ENCODE results near the gene HECW1.
"Not testable (repeated sequence)": the region's sequence is repeated elsewhere in the genome, so short reads cannot be mapped to it uniquely, and the experiment has no call there.

The HECW1 gene

GRCh38 chr7:43588477-43589132 is 476.2 kb downstream of the HECW1 start:
- DNase-seq: no peak

- DNase-seq: no peak
Measured at GRCh38 chr7:43589133-43589478, 476.7 kb downstream of the HECW1 start.

GRCh38 chr7:43589728-43590127 is 477.3 kb downstream of the HECW1 start:
- DNase-seq: no peak

- no peak for DNase-seq
Measured at GRCh38 chr7:43590862-43591557, 478.6 kb downstream of the HECW1 start.

- DNase-seq: no peak
Measured at GRCh38 chr7:43591558-43592180, 479.2 kb downstream of the HECW1 start.

GRCh38 chr7:43592326-43592725 is 479.9 kb downstream of the HECW1 start:
- DNase-seq: no peak

- DNase-seq: no peak
Measured at GRCh38 chr7:43593010-43593409, 480.6 kb downstream of the HECW1 start.

GRCh38 chr7:43594020-43594419 is 481.6 kb downstream of the HECW1 start:
- no peak for DNase-seq

GRCh38 chr7:43596426-43596825 is 484.0 kb downstream of the HECW1 start:
- DNase-seq: not testable (repeated sequence)

GRCh38 chr7:43600056-43600455 is 487.6 kb downstream of the HECW1 start:
- DNase-seq: no peak

- no peak for DNase-seq
Measured at GRCh38 chr7:43602256-43602655, 489.8 kb downstream of the HECW1 start.

- no peak for DNase-seq
Measured at GRCh38 chr7:43604251-43604650, 491.8 kb downstream of the HECW1 start.

GRCh38 chr7:43609097-43609496 is 496.6 kb downstream of the HECW1 start:
- no peak for DNase-seq

- no peak for DNase-seq
Measured at GRCh38 chr7:43612128-43612527, 499.7 kb downstream of the HECW1 start.

- DNase-seq: no peak
Measured at GRCh38 chr7:43612599-43613589, 500.4 kb downstream of the HECW1 start.
